Measurements from ENCODE around the gene SLC22A2. TPM values are rescaled to one million over a fixed set of nuclear protein-coding genes. Genes with fewer than 3 reads are reported as not detected.
"Not testable (repeated sequence)": the region's sequence is repeated elsewhere in the genome, so short reads cannot be mapped to it uniquely, and the experiment has no call there.

Gene SLC22A2
- total RNA-seq, result 0.82 TPM

DNA sequence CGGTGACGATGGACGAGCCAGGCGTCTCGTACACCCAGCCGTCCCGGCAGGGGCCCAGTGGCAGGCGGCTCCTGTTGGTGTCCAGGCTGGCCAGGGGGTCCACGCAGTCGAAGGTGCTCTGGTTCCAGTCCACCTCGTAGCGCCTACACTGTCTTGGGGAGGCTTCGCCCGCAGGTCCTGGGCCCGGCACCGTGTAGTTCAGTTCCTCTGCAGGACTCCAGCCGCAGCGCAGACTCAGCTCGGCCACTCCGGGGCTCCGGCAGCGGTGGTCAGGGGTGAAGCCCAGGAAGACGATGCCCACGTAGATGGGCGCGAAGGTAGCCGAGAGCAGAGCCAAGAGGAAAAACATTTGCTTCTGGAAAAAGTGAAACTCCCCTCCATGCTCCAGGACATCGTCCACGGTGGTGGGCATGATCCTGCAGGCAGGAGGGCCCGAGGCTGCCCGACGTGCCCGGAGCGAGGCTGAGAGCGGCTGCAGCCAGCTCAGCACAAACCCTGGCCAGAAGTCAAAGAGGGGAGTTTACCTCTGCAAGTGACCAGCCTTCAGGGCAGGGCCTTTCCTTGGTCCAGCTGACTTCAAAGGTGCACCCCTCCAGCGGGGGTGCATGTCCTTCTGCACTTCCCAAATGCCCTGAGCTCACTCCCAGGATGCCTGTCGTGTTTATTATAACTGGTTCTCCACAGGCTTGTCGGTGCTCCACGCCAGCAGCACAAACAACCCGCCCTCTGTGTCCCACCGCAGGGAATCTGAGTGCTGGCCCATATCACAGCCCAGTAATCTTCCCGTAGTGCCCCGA lies at the start of gene SLC22A2:
Gene SLC22A2, minus strand, starts transcription at position 476 of the 797 bp plus-strand sequence. Its CDS starts 64 bp downstream, at position 412.
- FAIRE-seq, result no peak

DNA sequence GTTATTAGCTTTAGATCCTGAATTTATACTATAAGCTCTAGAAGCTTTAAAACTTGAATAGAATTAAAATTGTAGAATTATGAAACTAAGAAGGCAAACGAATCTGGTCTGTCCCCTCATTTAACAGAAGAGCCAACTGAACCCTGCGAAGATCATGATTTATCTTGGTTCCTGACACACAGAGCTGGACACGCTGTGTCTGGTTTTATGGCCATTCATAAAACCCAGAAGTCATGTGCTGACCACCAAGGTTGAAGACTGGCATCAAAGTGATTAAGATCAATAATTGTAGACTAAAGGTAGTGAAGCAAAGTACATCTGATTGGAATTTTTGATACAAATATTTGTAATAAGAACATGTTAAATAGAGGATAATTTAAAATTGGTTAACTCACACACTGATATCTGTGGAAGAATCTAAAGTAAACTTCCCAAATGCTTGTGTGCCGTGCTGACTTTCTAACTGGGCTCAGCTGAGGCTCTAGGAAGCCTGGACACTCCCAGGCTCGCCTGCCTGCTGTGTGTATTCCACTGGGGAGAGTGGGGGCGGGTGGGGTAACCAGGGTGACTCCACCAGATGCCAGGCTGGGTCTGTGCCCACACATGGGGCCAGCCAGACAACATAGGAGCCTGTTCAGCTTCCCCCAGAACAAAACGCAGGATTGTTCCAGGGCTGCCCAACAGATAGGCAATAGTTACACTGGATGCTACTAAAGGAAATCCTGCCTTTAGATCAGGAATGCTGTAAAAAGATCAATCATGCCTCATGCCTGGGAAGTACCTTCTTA lies 47.5 kb upstream of the SLC22A2 start:
- FAIRE-seq, result no peak
- DNase-seq (ENCODE audit: low spot score in 2 of 2), result peak; percentile 14 to 22

More for the DNA sequence above, at the start of gene SLC22A2:
- DNase-seq (ENCODE audit: low spot score in 2 of 2), result no peak

- DNase-seq (ENCODE audit: low spot score in 2 of 2), result no peak
- FAIRE-seq, result no peak
These were observed 45.2 kb upstream of the SLC22A2 start for GRCh38 chr6:160303806-160304205.

DNA sequence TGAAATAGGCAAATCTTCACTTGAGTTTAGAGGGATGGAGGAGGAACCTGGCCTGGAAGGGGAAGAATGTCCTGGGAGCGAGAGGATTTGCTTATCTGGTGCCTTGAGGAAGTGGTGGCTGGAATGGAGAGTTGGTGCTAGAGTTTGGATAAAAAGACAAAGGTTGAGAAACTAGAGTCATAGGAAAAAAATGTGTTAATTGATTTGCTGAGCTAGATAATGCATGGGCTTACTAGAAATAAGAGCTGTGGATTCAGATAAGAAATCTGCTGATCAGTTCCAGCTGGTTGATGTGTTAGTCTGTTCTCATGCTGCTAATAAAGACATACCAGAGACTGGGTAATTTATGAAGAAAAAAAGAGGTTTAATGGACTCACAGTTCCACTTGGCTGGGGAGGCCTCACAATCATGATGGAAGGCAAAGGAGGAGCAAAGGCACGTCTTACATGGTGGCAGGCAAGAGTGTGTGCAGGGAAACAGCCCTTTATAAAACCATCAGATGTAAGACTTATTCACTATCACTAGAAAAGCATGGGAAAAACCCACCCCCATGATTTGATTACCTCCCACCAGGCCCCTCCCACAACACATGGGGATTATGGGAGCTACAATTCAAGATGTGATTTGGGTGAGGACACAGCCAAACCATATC lies 43.9 kb upstream of the SLC22A2 start:
- not testable (repeated sequence) for DNase-seq (ENCODE audit: low spot score in 2 of 2); FAIRE-seq

- DNase-seq (ENCODE audit: low spot score in 2 of 2) (no peak), FAIRE-seq (no peak)
These were observed 42.7 kb upstream of the SLC22A2 start for GRCh38 chr6:160301339-160301738.

- FAIRE-seq, result no peak
- DNase-seq (ENCODE audit: low spot score in 2 of 2), result no peak
These were observed 41.6 kb upstream of the SLC22A2 start for GRCh38 chr6:160300076-160300695.

DNA sequence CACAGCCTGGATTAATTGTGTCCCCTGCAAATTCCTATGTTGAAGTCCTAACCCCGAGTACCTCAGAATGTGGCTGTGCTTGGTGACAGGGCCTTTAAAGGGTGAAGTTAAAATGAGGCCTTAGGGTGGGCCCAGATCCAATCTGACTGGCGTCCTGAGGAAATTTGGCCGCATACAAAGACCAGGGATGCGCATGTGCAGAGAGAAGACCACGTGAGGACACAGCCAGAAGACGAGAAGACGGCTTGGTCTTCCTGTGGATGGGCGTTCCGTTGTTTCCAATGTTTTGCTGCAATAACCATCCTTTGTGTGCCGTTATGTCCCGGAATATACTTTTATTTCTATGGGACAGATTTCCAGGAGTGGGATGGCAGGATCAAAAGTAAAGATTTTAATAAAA lies 40.9 kb upstream of the SLC22A2 start:
- FAIRE-seq (no peak), DNase-seq (ENCODE audit: low spot score in 2 of 2) (no peak)

DNA sequence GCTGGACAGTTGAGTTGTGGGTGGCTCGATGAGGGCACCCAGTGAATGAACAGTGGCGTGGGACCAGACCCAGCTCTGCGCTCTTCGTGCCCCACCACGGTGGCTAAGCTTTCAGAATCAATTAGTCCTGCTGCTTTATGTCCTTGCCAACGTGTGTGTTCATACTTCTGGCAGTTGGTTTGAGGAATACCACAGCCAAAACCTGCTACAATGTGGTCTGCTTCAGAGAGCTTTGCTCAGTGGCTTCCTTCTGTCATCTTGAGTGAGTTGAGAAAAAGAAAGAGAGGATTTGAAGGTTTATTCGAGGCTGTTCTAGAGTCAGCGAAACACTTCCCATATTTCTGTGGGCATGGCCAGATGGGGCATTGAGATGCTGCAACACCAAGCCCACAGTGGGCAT lies 39.5 kb upstream of the SLC22A2 start:
- DNase-seq (ENCODE audit: low spot score in 2 of 2) (no peak), FAIRE-seq (no peak)

DNA sequence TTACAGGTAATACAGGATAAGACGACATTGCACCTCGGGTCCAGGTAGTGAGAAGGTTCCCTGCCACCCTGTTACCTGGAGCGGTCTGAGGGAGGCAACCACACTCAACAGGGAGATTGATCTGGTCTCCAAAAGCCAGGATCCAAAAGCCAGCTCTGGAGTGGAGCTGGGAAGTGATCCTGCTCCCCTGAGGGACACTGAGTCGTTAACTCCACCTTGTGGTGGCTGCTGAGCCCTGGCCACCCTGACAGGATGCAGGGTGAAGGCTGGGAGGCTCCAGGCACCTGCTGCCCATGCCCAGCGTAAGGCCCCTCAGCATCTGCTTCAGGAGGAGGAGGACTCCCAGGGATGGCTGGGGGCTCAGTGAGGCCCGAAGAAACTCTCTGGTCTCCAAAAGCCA lies 38.7 kb upstream of the SLC22A2 start:
- FAIRE-seq, result no peak
- no peak for DNase-seq (ENCODE audit: low spot score in 2 of 2)

DNA sequence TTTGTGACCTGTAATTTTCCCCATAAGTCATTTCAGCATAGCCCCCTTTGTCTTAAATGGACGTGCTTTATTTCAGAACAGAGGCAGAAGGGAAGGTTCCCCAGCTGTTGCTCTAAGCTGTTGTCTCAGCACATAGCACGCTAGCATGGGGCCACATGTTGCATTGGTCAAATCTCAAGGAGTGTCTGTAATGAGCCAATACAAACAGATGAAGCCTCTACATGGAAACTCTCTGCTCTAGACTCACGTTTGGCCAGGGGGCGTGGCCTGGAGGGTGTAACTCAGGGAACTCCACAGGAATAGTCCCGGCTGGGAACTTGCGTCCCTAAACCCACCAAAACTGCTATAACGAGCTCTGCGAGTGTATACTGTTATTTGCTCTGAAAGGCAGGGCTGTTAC lies 35.2 kb upstream of the SLC22A2 start:
- no peak for DNase-seq (ENCODE audit: low spot score in 2 of 2)
- no peak for FAIRE-seq

GRCh38 chr6:160285541-160286105 lies 27.0 kb upstream of the SLC22A2 start:
- FAIRE-seq (no peak), DNase-seq (ENCODE audit: low spot score in 2 of 2) (no peak)

DNA sequence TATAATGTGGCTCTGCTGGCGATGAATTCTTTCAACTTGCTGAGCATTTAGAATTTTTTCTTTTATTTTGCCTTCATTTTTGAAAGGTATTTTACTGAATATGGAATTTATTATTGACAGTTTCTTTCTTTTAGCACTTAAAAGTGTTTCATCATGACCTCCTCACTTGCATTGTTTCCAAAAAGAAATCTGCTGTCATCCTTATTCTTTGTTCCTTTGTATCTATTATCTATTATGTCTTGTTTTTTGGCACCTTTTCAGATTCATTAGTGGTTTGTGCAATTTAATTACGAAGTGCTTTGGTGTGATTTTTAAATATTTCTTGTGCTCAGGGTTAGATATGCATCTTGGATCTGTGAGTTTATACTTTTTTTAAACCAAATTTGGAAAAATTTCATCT lies 26.0 kb upstream of the SLC22A2 start:
- no peak for DNase-seq (ENCODE audit: low spot score in 2 of 2)
- FAIRE-seq, result no peak

DNA sequence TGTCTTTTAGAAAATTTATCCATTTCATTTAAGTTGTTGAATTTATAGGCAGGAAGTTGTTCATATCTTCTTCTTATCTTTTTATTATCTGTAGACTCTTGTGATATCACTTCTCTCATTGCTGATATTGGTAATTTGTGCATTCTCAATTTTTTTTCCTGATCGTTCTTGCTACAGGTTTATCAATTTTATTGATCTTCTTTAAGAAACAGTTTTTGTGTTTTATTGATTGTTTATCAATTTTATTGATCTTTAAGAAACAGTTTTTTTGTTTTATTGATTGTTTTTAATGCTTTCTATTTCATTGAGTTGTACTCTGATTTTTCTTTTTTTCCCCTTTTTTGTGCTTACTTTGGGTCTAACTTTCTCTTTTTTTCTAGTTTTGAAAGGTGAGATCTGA lies 23.8 kb upstream of the SLC22A2 start:
- no peak for FAIRE-seq
- DNase-seq (ENCODE audit: low spot score in 2 of 2), result no peak

DNA sequence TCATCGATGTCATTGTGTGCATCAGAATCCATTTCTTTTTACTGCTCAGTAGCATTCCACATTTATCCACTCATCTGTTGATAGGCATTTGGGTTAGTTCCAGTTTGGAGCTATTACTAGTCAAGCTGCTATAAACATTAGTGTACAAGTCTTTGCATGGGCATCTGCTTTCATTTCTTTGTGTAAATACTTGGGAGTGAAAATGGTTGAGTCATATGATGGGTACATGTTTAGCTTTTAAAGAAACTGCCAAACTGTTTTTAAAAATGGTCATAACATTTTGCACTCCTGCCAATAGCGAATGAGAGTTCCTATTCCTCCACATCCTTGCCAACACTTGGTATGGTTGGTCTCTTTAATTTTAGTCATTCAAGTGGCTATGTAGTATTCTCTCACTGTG lies 21.2 kb upstream of the SLC22A2 start:
- no peak for DNase-seq (ENCODE audit: low spot score in 2 of 2)
- FAIRE-seq, result no peak

- no peak for FAIRE-seq
- DNase-seq (ENCODE audit: low spot score in 2 of 2), result no peak
These were observed 20.2 kb upstream of the SLC22A2 start for GRCh38 chr6:160278786-160279310.

DNA sequence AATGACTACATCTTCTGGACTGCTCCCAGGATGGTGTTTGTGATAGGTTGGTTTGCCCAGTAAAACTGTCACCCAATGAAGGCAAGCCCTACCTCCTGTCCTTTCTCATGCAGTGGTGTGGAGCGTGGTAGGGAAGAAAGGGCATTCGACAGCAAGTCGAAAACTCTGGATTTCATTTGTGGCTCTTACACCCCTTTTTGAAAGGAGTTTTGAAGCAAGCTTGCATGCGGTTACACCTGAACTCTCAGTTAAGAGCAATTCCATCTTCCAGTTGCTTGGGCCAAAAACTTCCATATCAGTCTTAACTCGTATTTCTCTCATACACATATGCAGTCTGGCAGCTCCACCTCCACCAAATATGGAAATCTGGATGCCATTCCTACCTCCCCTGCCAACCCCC lies 19.7 kb upstream of the SLC22A2 start:
- no peak for DNase-seq (ENCODE audit: low spot score in 2 of 2)
- FAIRE-seq, result no peak

DNA sequence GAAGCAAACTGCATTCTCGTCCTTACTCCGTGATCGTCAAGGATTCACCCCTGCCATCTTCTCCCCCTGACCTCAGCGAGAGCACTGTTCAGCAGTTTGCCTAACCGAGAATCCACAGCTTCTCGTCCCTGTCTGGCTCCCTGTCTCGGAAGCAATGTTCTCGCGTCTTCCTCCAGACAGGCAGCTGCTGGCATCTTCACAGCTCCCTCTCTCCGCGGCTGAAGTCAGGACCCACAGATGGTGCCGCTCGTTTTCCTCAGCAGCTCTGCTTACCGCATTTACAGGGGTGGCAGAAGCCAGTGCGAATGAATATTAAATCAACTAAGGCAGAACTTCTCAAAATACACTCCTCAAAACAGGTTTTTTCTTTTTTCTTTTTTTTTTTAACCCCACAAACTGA lies 18.9 kb upstream of the SLC22A2 start:
- DNase-seq (ENCODE audit: low spot score in 2 of 2) (no peak), FAIRE-seq (no peak)

GRCh38 chr6:160277144-160277543 lies 18.5 kb upstream of the SLC22A2 start:
- DNase-seq (ENCODE audit: low spot score in 2 of 2), result no peak
- FAIRE-seq, result no peak

- FAIRE-seq, result no peak
These were observed 17.5 kb upstream of the SLC22A2 start for GRCh38 chr6:160276126-160276525.

DNA sequence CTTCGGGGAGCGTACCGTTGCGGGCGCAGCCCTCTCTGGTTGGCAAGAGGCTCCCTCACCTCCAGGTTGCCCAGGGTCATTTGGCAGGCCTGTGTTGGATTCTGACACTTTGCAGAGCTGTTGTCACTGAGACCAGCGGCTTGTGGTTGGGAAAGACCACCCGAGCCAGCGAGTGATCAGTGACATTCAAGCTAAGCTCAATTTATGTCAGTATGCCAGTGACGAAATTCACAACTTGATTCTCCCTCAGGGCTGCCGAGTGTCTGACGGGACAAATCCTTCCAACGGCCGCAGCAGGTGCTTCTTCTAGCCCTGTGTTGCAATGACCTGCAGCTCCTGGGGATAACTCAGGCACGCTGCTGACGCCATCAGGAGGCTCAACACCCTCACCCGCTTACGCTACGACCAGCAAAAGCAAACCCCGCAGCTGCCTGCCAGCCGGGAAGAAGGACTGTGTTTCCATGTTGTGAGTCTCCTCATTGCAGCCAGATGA lies 16.9 kb upstream of the SLC22A2 start:
- no peak for DNase-seq (ENCODE audit: low spot score in 2 of 2)

More at GRCh38 chr6:160276126-160276525, 17.5 kb upstream of the SLC22A2 start:
- no peak for DNase-seq (ENCODE audit: low spot score in 2 of 2)

More for the DNA sequence above, 16.9 kb upstream of the SLC22A2 start:
- FAIRE-seq, result no peak
